Left lobe of liver (tissue), 2 donors: Measurements from ENCODE around the gene KRTAP12-1. TPM values are rescaled to one million over a fixed set of nuclear protein-coding genes. Genes with fewer than 3 reads are reported as not detected.
"Not testable (repeated sequence)": the region's sequence is repeated elsewhere in the genome, so short reads cannot be mapped to it uniquely, and the experiment has no call there.

Experiments
- ATAC-seq: fragments of 200-7000 bp; cut with Tn5 transposase; one replicate; pipeline ENCODE4 v1.9.1; 2020; ENCODE audit warnings: mild to moderate bottlenecking, moderate library complexity
- DNase-seq: peaks from one replicate; pipeline ENCODE4 v3.0.0-alpha.2; 2020; ENCODE audit warnings: low spot score
- total RNA-seq: library from RNA; stranded (reverse); gene quantifications from one replicate; pipeline ENCODE4 v1.2.1, GENCODE V29; 2021
- donor health status: DM: no; HTN: no; CAD: no; lungs with moderate emphysema.
- donor health status: DM: no; HTN: yes; CAD: no.

KRTAP12-1 gene
- total RNA-seq, 1 donor from 2014 or later, result not detected

GRCh38 chr21:44648557-44649311 is 33.2 kb downstream of the KRTAP12-1 start:
- DNase-seq (no peak), ATAC-seq (no peak)

DNA sequence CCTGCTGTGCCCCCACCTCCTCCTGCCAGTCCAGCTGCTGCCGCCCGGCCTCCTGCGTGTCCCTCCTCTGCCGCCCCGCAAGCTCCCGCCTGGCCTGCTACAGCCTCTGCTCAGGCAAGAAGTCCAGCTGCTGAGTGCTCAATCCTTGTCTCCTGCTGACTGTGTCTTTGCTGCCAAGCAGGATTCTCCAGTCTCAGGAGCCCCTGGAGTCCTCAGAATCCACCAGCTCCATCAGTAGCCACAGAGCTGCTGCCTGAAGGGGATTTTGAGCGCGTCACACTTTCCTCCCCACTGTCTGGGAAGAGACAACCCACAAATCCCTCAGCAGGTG is 34.8 kb downstream of the KRTAP12-1 start:
- DNase-seq (no peak), ATAC-seq (no peak)

DNA sequence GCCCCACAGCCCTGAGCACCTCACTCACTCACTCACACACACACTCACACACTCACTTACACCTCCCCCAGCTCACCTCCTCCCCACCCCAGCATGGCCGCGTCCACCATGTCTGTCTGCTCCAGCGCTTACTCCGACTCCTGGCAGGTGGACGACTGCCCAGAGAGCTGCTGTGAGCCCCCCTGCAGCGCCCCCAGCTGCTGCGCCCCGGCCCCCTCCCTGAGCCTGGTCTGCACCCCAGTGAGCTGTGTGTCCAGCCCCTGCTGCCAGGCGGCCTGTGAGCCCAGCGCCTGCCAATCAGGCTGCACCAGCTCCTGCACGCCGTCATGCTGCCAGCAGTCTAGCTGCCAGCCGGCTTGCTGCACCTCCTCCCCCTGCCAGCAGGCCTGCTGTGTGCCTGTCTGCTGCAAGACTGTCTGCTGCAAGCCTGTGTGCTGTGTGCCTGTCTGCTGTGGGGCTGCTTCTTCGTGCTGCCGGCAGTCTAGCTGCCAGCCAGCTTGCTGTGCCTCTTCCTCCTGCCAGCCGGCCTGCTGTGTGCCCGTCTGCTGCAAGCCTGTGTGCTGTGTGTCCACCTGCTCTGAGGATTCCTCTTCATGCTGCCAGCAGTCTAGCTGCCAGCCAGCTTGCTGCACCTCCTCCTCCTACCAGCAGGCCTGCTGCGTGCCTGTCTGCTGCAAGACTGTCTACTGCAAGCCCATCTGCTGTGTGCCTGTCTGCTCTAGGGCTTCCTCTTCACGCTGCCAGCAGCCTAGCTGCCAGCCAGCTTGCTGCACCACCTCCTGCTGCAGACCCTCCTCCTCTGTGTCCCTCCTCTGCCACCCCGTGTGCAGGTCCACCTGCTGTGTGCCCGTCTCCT is 35.4 kb downstream of the KRTAP12-1 start, which contains the start of gene KRTAP10-11:
Gene KRTAP10-11 (plus strand): TSS at position 49 of the 856 bp plus-strand sequence. CDS start 45 bp downstream, at position 94.
- DNase-seq, ATAC-seq: not testable (repeated sequence)

GRCh38 chr21:44644878-44645277 is 37.1 kb downstream of the KRTAP12-1 start:
- ATAC-seq (no peak), DNase-seq (no peak)

GRCh38 chr21:44643741-44644310 is 38.1 kb downstream of the KRTAP12-1 start:
- DNase-seq (no peak), ATAC-seq (no peak)

GRCh38 chr21:44640761-44641160 is 41.2 kb downstream of the KRTAP12-1 start:
- DNase-seq (no peak), ATAC-seq (no peak)

GRCh38 chr21:44639331-44639655 is 42.7 kb downstream of the KRTAP12-1 start:
- ATAC-seq (no peak), DNase-seq (no peak)

GRCh38 chr21:44638506-44639330 is 43.2 kb downstream of the KRTAP12-1 start:
- not testable (repeated sequence) for DNase-seq, ATAC-seq

DNA sequence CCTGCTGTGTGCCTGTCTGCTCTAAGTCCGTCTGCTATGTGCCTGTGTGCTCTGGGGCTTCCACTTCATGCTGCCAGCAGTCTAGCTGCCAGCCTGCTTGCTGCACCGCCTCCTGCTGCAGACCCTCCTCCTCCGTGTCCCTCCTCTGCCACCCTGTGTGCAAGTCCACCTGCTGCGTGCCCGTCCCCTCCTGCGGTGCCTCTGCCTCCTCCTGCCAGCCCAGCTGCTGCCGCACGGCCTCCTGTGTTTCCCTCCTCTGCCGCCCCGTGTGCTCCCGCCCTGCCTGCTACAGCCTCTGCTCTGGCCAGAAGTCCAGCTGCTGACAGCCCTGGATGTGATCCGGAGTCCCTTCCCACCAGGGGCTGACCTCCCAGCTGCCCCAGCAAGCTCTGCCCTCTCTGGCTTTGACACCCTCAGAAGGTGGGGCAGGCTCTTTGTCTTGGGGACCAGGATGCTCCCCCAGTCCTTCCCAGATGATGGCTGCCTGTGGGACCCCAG is 44.1 kb downstream of the KRTAP12-1 start:
- DNase-seq, result not testable (repeated sequence)
- ATAC-seq, result peak; percentile 43

DNA sequence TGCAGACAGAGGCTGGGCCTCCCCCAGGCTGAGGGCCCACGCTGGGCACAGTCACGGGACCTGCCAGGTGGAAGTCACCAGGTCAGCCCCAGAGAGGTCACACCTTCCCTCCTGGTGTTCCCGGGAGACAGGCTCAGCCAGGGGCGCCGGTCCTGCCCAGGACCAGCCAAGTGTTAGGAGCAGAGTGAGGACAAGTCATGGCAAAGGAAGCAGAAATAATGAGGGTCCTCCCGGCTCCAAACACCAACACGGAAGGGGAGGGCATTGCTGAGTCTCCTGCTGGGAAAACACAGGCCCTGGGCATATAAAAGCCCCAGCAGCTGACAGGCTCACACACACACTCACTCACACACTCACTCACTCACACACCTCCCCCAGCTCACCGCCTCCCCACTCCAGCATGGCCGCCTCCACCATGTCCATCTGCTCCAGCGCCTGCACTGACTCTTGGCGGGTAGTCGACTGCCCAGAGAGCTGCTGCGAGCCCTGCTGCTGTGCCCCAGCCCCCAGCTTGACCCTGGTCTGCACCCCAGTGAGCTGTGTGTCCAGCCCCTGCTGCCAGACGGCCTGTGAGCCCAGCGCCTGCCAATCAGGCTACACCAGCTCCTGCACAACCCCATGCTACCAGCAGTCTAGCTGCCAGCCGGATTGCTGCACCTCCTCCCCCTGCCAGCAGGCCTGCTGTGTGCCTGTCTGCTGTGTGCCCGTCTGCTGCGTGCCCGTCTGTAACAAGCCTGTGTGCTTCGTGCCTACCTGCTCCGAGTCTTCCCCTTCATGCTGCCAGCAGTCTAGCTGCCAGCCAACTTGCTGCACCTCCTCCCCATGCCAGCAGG is 44.7 kb downstream of the KRTAP12-1 start, which contains the start of gene KRTAP10-10:
Gene KRTAP10-10 (plus strand): TSS at position 339 of the 833 bp plus-strand sequence. CDS start 62 bp downstream, at position 401.
- DNase-seq (no peak), ATAC-seq (no peak)

DNA sequence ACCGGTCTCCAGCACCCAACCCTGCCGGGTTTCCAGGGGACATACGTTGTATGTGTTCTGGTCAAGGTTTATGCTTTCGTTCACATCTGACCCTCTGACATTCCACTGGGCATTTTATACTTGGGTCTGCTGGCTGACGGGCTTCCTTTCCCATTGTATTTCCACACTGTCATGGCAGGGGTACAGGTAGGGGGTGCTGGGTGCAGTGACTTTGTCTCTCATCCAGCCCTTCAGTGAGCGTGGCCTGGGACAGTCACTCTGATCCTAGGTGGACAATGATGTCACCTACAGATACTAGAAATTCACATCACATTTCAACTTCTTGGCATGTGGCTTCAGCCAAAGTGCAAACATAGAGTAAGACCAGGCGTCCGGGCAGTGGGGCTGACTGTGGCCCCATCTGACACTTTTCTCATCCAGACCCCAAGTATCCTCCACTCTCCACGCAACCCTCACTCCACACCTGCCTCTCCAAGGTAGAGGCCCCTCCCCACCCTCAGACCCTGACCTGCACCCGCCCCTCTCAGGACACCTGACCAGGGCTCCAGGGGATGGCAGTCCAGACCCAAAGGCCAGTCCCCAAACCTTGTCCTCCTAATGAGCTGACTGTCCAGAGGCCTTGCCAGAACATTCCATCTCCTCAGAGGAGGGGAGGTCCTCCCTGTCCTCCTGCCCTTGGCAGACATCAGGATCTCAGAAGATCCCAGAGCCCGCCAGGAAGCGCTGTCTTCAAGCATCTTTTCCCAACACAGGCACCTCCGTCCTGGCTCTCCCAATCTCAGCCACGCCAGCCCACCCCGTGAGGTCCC is 45.5 kb downstream of the KRTAP12-1 start:
- DNase-seq (no peak), ATAC-seq (no peak)

GRCh38 chr21:44632067-44632466 is 49.9 kb downstream of the KRTAP12-1 start:
- ATAC-seq (no peak), DNase-seq (no peak)

Other genes with a start within 250 kb of the KRTAP12-1 start
- gene LRRC3, start 226.7 kb downstream of the KRTAP12-1 start, total RNA-seq, result 22.0 TPM
- gene KRTAP10-1, start 142.0 kb downstream of the KRTAP12-1 start, total RNA-seq, result not detected
- not detected for gene KRTAP10-2, start 130.7 kb downstream of the KRTAP12-1 start, total RNA-seq
- not detected for gene KRTAP10-3, start 123.4 kb downstream of the KRTAP12-1 start, total RNA-seq
- not detected for gene KRTAP10-4, start 108.4 kb downstream of the KRTAP12-1 start, total RNA-seq
- gene KRTAP10-5, start 101.6 kb downstream of the KRTAP12-1 start, total RNA-seq, result not detected
- not detected for gene KRTAP10-6, start 89.7 kb downstream of the KRTAP12-1 start, total RNA-seq
- gene KRTAP10-7, start 81.6 kb downstream of the KRTAP12-1 start, total RNA-seq, result not detected
- not detected for gene KRTAP10-8, start 70.1 kb downstream of the KRTAP12-1 start, total RNA-seq
- not detected for gene KRTAP10-9, start 55.1 kb downstream of the KRTAP12-1 start, total RNA-seq
- not detected for gene KRTAP10-10, start 44.8 kb downstream of the KRTAP12-1 start, total RNA-seq
- not detected for gene KRTAP10-11, start 35.7 kb downstream of the KRTAP12-1 start, total RNA-seq
- not detected for gene KRTAP12-4, start 27.5 kb downstream of the KRTAP12-1 start, total RNA-seq
- not detected for gene KRTAP12-3, start 24.2 kb downstream of the KRTAP12-1 start, total RNA-seq
- not detected for gene KRTAP12-2, start 15.2 kb downstream of the KRTAP12-1 start, total RNA-seq
- gene KRTAP10-12, start 15.0 kb upstream of the KRTAP12-1 start, total RNA-seq, result not detected
- gene TSPEAR, start 29.4 kb upstream of the KRTAP12-1 start, total RNA-seq, result not detected
- 43.4 TPM for gene UBE2G2, start 119.7 kb upstream of the KRTAP12-1 start, total RNA-seq
- gene SUMO3, start 135.9 kb upstream of the KRTAP12-1 start, total RNA-seq, result 32.2 TPM
- gene PTTG1IP, start 191.5 kb upstream of the KRTAP12-1 start, total RNA-seq, result 73.9 TPM
- 13.6 TPM for gene ITGB2, start 238.7 kb upstream of the KRTAP12-1 start, total RNA-seq